K562 (cell line): Measurements from ENCODE around the gene EFCC1.

Experiments
- CCAR2 ChIP-seq: fragments of 200-400 bp; formaldehyde crosslinking; IDR thresholded peaks from 2 replicates; pipeline ENCODE4 v1.6.1; 2017; ENCODE audit warnings: mild to moderate bottlenecking, low read depth, low read length
- CTCF ChIP-seq, 3 experiments: IDR thresholded peaks in 2 of 3; conservative IDR thresholded peaks in 1 of 3; 2 replicates each; pipeline ENCODE4 v1.5.1; 2011 to 2012; ENCODE audit warnings: low read length in 3 of 3, mild to moderate bottlenecking in 3 of 3, control low read depth in 2 of 3, improper control_type of control experiment in 1 of 3, inconsistent platforms in 1 of 3, low read depth in 1 of 3, mixed read lengths in 1 of 3, moderate library complexity in 1 of 3; ENCODE audit not compliant: insufficient read depth in 2 of 3
- SIN3A ChIP-seq, 2 experiments: fragments of 150-350 bp in 1 of 2; IDR thresholded peaks; 2 replicates each; pipeline ENCODE4 v1.6.1; 2011 to 2016; ENCODE audit warnings: borderline replicate concordance in 2 of 2, low read depth in 2 of 2, low read length in 2 of 2, mild to moderate bottlenecking in 2 of 2, moderate library complexity in 2 of 2; ENCODE audit not compliant: control insufficient read depth in 1 of 2
- TAF1 ChIP-seq: IDR thresholded peaks from 2 replicates; pipeline ENCODE4 v1.6.1; 2011; ENCODE audit warnings: mild to moderate bottlenecking, low read length, moderate library complexity; ENCODE audit not compliant: insufficient read depth, control insufficient read depth, severe bottlenecking; ENCODE audit errors: extremely low read depth
- TCF7 ChIP-seq: sonication (generic); IDR thresholded peaks from 2 replicates; pipeline ENCODE4 v1.6.1; 2016; ENCODE audit warnings: antibody characterized with exemption, borderline replicate concordance
- THRA ChIP-seq: fragments of 450-650 bp; IDR thresholded peaks from 2 replicates; pipeline ENCODE4 v1.6.1; 2017; ENCODE audit warnings: mild to moderate bottlenecking, moderate library complexity
- YY1 ChIP-seq, 3 experiments: IDR thresholded peaks; 2 replicates each; pipeline ENCODE4 v1.6.1; 2011; ENCODE audit warnings: low read length in 2 of 3, mild to moderate bottlenecking in 2 of 3, moderate library complexity in 2 of 3, borderline replicate concordance in 1 of 3, control low read depth in 1 of 3, low read depth in 1 of 3; ENCODE audit not compliant: insufficient read depth in 3 of 3, insufficient replicate concordance in 2 of 3, control insufficient read depth in 1 of 3, insufficient read length in 1 of 3; ENCODE audit errors: extremely low read depth in 1 of 3
- ZBTB1 ChIP-seq: sonication (generic); formaldehyde crosslinking; IDR thresholded peaks from 2 replicates; pipeline ENCODE4 v1.8.1; 2023; ENCODE audit warnings: missing genetic modification reagents, low read depth, mild to moderate bottlenecking, borderline replicate concordance
- ZNF197 ChIP-seq: fragments of 200-800 bp; sonication (Bioruptor generic); IDR thresholded peaks from 2 replicates; pipeline ENCODE4 v1.6.1; 2016; ENCODE audit warnings: low read depth, missing genetic modification characterization, missing compliant biosample characterization
- ZNF398 ChIP-seq: fragments of 250-450 bp; sonication (Bioruptor Pico); IDR thresholded peaks from 2 replicates; pipeline ENCODE4 v1.8.0; 2021; ENCODE audit warnings: moderate library complexity, mild to moderate bottlenecking, inconsistent platforms

- TF ChIP-seq YY1 (IDR thresholded peaks at IDR 0.05; ENCODE audit: borderline replicate concordance in 1 of 3, control insufficient read depth in 1 of 3, extremely low read depth in 1 of 3, insufficient read depth in 3 of 3, insufficient read length in 1 of 3, insufficient replicate concordance in 2 of 3, low read depth in 1 of 3, low read length in 2 of 3): no peak
- no peak for TF ChIP-seq TCF7
- no peak for TF ChIP-seq SIN3A (IDR thresholded peaks at IDR 0.05; ENCODE audit: borderline replicate concordance in 2 of 2, control insufficient read depth in 1 of 2, low read depth in 2 of 2, low read length in 2 of 2)
- TF ChIP-seq ZNF197: no peak
- no peak for TF ChIP-seq CTCF (IDR thresholded peaks at IDR 0.05 in 2 of 3, conservative IDR thresholded peaks at IDR 0.05 in 1 of 3; ENCODE audit: insufficient read depth in 2 of 3, low read depth in 1 of 3, low read length in 3 of 3)
- TF ChIP-seq ZBTB1 (CRISPR knock-in tag): no peak
- TF ChIP-seq THRA: no peak
- no peak for TF ChIP-seq CCAR2
- TF ChIP-seq ZNF398 (CRISPR knock-in tag): no peak
- TF ChIP-seq TAF1: no peak
Measured at GRCh38 chr3:129039271-129040038, 38.4 kb downstream of the EFCC1 start.
